NOMO-1 (cell line): ENCODE data around the gene SSBP2.
"Not testable (repeated sequence)": the region's sequence is repeated elsewhere in the genome, so short reads cannot be mapped to it uniquely, and the experiment has no call there.

Experiments
- DNase-seq, 2 experiments: peaks; one replicate each; lab custom pipeline; 2025; ENCODE audit not compliant: unreplicated experiment in 2 of 2; lab: John Stamatoyannopoulos, UW

SSBP2 gene

GRCh38 chr5:81679885-81680284 lies 71.0 kb downstream of the SSBP2 start:
- no peak for DNase-seq

DNA sequence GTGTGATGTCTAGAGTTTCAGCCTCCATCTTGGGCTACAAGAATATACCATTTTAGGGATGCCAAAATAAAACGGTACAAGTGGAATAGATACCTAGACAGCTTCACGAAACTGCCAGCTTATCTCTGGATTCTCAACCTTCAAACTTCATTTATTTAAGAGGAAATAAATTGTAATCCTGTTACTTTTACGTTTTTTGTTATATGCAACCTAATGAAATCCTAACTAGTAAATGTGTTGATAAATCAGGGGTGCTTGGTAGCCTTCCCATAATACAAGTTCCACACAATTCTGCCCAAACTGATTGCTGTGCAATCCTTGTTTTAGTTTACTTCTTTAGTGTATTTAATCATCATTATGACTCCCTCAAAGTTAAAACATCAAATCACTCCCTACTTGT lies 75.5 kb downstream of the SSBP2 start:
- no peak for DNase-seq

DNA sequence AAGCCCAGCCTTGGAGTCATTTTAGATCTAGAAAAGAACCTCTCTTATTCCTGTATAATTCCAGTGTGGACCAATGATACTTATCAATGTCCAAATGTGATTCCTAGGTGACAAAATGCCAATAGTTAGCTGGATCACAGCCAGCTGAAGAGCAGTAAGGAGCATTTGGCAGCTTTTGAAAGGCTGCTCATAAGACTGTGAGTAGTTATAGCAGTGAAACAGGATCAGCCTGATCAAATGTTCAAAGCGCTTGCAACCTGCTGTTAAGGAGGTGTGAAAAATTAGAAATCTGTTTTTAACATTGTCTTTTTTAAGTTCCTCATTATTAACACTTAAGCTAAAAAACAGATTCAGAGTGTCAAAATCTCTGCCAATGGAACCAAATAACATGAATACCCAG lies 85.1 kb downstream of the SSBP2 start:
- DNase-seq, result no peak

DNA sequence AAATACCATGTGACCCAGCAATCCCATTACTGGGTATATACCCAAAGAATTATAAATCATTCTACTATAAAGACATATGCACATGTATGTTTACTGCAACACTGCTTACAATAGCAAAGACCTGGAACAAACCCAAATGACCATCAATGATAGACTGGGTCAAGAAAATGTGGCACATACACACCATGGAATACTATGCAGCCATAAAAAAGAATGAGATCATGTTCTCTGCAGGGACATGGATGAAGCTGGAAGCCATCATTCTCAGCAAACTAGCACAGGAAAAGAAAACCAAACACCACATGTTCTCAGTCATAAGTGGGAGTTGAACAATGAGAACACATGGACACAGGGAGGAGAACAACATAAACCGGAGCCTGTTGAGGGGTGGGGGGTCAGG lies 90.3 kb downstream of the SSBP2 start:
- DNase-seq, result not testable (repeated sequence)

DNA sequence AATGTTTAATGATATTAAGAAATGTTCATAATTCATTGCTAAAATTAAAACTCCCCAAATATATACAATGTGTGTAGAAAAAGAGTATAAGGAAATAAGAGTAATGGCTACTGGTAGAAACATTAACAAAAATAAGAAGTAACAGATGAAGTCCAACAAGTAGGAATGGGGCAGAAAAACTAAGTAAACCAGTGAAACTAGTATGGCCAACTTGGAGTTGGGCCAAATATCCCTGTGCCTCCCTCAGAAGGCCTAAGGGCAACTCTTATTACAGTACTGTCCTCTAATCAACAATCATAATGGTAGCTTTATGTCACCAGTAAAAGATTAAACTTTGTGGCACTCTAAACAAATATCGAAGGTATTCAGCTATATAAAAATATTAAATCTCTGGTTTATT lies 93.5 kb downstream of the SSBP2 start:
- no peak for DNase-seq

DNA sequence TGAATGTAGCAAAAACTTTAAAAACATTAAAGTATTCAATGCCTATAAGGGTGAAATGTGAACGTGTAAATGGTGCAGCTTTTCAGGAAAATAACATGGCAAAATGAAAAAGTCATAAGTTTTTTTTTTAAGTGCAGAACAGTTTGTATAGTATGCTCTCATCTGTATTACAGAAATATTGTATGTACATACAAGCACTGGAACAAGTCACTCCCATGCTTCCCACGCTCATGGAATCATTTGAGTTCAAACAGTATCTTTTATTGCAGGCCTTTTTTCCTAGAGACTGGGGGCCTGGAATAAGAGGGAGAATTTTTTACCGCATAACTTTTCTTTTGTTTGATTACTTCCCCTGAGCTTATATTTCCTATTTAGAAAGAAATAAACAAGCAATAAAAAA lies 94.1 kb downstream of the SSBP2 start:
- DNase-seq, result no peak

GRCh38 chr5:81650987-81651386 lies 99.9 kb downstream of the SSBP2 start:
- DNase-seq, result no peak

- no peak for DNase-seq
These were observed 104.4 kb downstream of the SSBP2 start for GRCh38 chr5:81646469-81646995.

DNA sequence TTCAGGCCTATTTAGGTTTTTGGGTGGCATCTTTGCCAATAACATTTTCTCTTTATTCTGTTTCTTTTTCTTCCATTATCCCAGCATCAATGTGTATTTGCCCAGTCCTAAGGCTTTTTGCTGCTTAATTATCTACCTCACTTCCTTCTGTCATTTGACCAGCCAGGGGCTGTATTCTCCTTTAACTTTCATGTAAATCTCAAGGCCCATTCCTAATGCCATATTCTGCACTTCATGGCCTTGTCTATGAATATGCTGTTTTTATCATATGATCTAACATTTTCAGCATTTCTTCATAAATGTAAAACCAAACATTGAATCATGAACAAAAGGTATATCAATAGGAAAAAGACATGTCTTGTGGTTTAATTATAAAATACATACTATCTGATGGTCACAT lies 108.7 kb downstream of the SSBP2 start:
- no peak for DNase-seq

DNA sequence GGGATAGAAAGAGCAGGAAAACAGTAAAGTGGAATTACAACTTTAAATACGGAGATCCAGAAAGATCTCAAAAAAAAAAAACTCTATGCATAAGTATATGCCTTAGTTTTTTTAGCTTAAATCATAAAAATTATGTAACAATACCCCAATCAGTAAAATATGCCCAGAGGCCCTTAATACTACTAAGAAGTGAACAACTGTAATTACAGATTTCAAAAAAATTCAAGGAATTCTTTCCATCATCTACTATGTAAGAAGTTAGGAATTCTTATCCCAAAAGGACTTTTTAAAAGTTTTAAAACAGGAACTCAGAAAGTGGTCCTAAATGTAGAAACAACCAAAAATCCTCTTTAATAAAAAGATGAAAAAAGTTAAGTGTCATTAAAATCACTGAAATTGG lies 111.3 kb downstream of the SSBP2 start:
- DNase-seq, result no peak

DNA sequence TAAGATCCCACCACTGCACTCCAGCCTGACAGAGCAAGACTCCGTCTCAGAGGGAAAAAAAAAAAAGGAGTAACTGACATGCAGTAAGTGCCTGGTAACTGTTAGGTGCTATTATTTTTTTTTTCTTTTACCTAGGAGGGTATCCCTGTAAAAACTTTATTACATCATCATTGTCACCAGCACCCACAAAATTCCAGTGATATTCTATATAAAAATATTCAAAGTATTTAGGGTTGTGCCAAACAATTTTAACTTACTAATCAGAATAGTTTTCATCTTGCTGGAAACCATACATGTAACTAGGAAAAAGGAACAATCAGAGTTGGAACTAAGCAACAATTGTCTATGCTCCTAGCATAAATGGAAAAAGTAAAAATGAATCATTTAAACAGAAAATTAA lies 112.4 kb downstream of the SSBP2 start:
- no peak for DNase-seq

DNA sequence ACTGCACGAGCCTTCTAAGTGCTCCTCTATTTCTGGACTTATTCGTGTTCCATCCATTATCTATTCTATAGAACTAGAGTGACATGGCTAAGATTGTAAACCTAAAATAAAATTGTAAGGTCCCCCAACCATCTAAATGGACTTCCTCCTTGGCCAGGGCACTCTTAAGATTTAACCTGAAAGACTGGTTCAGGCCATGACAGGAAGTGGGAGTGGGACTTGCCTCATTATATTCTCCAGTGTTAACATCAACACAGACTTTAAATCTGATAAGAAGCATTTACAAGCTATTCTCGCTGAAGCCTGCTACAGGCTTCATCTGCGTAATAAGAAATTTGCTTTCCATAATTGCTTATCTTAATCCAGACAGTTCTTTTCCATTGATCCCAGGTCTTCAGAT lies 117.0 kb downstream of the SSBP2 start:
- no peak for DNase-seq

DNA sequence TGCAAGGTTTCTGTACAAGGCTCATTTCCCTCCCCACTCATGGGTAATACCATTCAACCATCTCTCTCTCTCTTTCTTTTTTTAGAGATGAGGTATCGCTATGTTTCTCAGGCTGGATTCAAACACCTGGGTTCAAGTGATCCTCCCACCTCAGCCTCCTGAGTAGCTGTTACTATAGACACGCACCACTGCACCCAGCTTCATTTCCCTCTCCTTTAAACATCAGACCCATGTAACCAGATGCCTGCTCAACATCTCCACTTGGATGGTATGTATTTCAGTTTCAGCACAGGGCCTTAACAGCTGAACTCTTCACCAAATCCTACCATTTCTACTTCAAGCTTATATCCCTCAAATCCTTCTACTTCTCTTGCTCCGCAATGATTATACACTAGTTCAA lies 117.4 kb downstream of the SSBP2 start:
- no peak for DNase-seq

DNA sequence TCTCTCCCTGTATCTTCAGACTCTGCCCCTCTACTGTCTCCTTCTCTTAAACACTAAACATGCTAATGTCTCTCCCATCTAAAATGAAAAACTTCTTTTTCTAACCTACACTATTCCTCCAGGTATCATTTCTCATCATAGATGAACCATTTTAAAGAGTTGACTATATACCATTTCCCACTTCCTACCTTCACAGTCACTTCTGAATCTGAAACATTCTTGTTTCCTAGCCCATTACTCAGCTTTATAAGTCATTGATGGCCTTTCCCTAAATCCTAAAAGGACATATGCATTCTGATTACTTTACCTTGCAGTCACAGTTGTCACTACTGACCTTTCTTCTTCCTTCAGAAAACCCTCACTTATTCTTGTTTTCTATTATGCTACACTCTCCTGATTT lies 118.2 kb downstream of the SSBP2 start:
- DNase-seq, result no peak

DNA sequence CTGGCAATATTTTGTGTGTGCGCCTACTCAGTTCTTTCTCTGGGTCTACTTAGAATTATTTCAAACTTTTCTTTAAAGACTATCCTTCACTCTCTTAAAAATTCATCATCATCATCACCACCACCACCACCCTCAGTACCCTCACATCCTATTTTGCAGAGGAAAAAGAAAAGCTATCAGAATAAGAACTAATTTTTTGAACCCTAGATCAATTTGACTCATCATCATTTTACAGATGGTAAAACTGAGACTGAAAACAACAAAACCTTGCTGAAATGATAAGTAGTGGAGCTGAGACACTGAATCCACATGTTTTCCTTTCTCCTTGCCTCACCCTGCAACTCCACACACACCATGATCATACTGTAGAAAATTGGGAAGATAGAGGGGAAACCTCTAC lies 119.3 kb downstream of the SSBP2 start:
- DNase-seq, result no peak

GRCh38 chr5:81631124-81631523 lies 119.8 kb downstream of the SSBP2 start:
- no peak for DNase-seq

GRCh38 chr5:81630684-81631083 lies 120.2 kb downstream of the SSBP2 start:
- DNase-seq, result no peak

GRCh38 chr5:81629986-81630385 lies 120.9 kb downstream of the SSBP2 start:
- no peak for DNase-seq

DNA sequence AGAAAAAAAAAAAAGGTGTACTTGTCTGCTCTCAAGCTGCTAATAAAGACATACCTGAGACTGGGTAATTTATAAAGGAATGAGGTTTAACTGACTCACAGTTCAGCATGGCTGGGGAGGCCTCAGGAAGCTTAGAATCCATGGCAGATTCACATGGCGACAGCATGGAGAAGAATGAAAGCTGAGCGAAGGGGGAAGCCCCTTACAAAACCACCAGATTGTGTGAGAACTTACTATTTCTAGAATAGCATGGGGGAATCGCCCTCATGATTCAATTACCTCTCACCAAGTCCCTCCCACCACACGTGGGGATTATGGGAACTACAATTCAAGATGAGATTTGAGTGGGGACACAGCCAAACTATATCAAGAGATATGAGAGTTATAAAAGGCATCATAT lies 122.8 kb downstream of the SSBP2 start:
- not testable (repeated sequence) for DNase-seq

GRCh38 chr5:81626524-81626923 lies 124.4 kb downstream of the SSBP2 start:
- DNase-seq, result no peak

- no peak for DNase-seq
These were observed 141.0 kb downstream of the SSBP2 start for GRCh38 chr5:81609810-81610375.

DNA sequence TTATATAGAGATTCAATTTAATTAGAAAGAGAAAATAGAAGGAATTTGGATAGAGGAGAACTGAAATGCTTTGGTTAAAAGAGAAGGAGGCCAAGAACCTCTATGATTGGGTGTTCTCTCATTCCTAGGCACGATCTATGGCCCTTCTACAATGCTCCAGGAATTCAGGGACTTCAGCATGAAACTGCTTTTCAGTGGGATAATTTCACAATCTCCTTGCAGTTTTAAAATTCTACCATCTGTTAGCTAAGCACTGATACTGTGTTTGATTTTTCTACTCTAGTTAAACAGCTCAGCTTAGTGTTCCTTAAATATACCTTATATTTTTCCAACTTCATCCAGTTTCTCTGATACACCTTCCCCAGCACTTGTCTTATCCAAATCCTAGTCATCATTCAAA lies 141.9 kb downstream of the SSBP2 start:
- DNase-seq, result no peak

- no peak for DNase-seq
These were observed 143.2 kb downstream of the SSBP2 start for GRCh38 chr5:81607693-81608092.
